Endothelial cell of umbilical vein (primary cell): ENCODE results near the gene CEACAM4. TPM values are rescaled to one million over a fixed set of nuclear protein-coding genes. Genes with fewer than 3 reads are reported as not detected.

Experiments
- BruUV-seq: library from RNA; stranded (reverse); fragments of 400-500 nt; replicated peaks from 2 replicates; lab custom pipeline; 2021; lab: Mats Ljungman, UMichigan
- CTCF ChIA-PET: fragments of 300-600, 350-600 bp; sonication (Branson Sonifier 250); formaldehyde crosslinking; loops from one replicate; lab custom pipeline; 2021; ENCODE audit warnings: antibody characterized with exemption, inconsistent platforms; lab: Charles Lee
- POLR2A ChIA-PET: fragments of 300-600, 350-600 bp; sonication (Branson Sonifier 250); formaldehyde crosslinking; loops from one replicate; lab custom pipeline; 2021; ENCODE audit warnings: antibody characterized with exemption, inconsistent platforms; lab: Charles Lee
- DNase-seq: peaks from one replicate; pipeline ENCODE4 v3.0.0-alpha.2; 2011; ENCODE audit warnings: low read depth, low spot score
- FAIRE-seq: peaks from 2 replicates; lab custom pipeline; 2011; peaks lifted over from hg19 to GRCh38; lab: Jason Lieb, UNC
- H2AFZ ChIP-seq: 2 replicates; pipeline ENCODE4 v1.6.0; 2012; ENCODE audit warnings: low read depth, low read length, control low read depth, inconsistent platforms
- H3K27ac ChIP-seq: 2 replicates; pipeline ENCODE4 v1.5.1; 2011; ENCODE audit warnings: low read depth, mild to moderate bottlenecking, control low read depth, low read length, moderate library complexity; ENCODE audit not compliant: insufficient read depth
- H3K27me3 ChIP-seq, 2 experiments: 2 replicates each; pipeline versions ENCODE4 v1.6.0 to v1.6.1; 2011; ENCODE audit warnings: low read length in 2 of 2, mixed read lengths in 1 of 2; ENCODE audit not compliant: control insufficient read depth in 2 of 2, insufficient read depth in 2 of 2
- H3K36me3 ChIP-seq, 2 experiments: 2 replicates in 1 of 2; 3 replicates in 1 of 2; pipeline ENCODE4 v1.5.1; 2011; ENCODE audit warnings: low read length in 2 of 2, mild to moderate bottlenecking in 1 of 2, moderate library complexity in 1 of 2; ENCODE audit not compliant: control insufficient read depth in 2 of 2, insufficient read depth in 2 of 2; ENCODE audit errors: extremely low read depth in 1 of 2
- H3K4me1 ChIP-seq: 3 replicates; pipeline ENCODE4 v1.5.1; 2011; ENCODE audit warnings: mild to moderate bottlenecking, low read length; ENCODE audit not compliant: control insufficient read depth, insufficient read depth; ENCODE audit errors: extremely low read depth
- H3K4me2 ChIP-seq: 2 replicates; pipeline ENCODE4 v1.6.1; 2011; ENCODE audit warnings: low read length, control low read depth, mixed read lengths; ENCODE audit not compliant: insufficient read depth
- H3K4me3 ChIP-seq, 3 experiments: fragments of 200-600 bp in 1 of 3; sonication (generic), shearing (Covaris generic) in 1 of 3; replicated peaks in 1 of 3; 2 replicates each; pipeline ENCODE4 v1.5.1; 2011 to 2016; ENCODE audit warnings: control low read depth in 3 of 3, low read length in 3 of 3, mild to moderate bottlenecking in 2 of 3, inconsistent platforms in 1 of 3, low read depth in 1 of 3, moderate library complexity in 1 of 3; ENCODE audit not compliant: insufficient read depth in 1 of 3
- H3K79me2 ChIP-seq: 2 replicates; pipeline ENCODE4 v1.6.0; 2012; ENCODE audit warnings: low read length, inconsistent platforms; ENCODE audit not compliant: control insufficient read depth, insufficient read depth
- H3K9ac ChIP-seq: replicated peaks from 2 replicates; pipeline ENCODE3; 2011; ENCODE audit warnings: low read length, control low read depth; ENCODE audit not compliant: insufficient read depth; ENCODE audit errors: extremely low read depth
- H3K9me1 ChIP-seq: replicated peaks from 3 replicates; pipeline ENCODE4 v1.6.0; 2011; ENCODE audit warnings: mild to moderate bottlenecking, low read length; ENCODE audit not compliant: control insufficient read depth, insufficient read depth; ENCODE audit errors: extremely low read depth
- H3K9me3 ChIP-seq: replicated peaks from 2 replicates; pipeline ENCODE4 v1.5.1; 2012; ENCODE audit warnings: low read length, inconsistent platforms; ENCODE audit not compliant: control insufficient read depth, insufficient read depth
- H4K20me1 ChIP-seq: replicated peaks from 2 replicates; pipeline ENCODE3; 2011; ENCODE audit warnings: mild to moderate bottlenecking, low read length; ENCODE audit not compliant: control insufficient read depth, insufficient read depth; ENCODE audit errors: extremely low read depth
- CTCF ChIP-seq, 2 donors: IDR thresholded peaks; 1 replicate in 1 of 2; 2 replicates in 1 of 2; pipeline ENCODE4 v1.5.1; 2011; ENCODE audit warnings: low read length in 2 of 2, mild to moderate bottlenecking in 2 of 2, moderate library complexity in 2 of 2, control low read depth in 1 of 2, inconsistent platforms in 1 of 2, low read depth in 1 of 2; ENCODE audit not compliant: insufficient read depth in 1 of 2; ENCODE audit errors: extremely low read depth in 1 of 2
- EZH2 ChIP-seq: IDR thresholded peaks from 2 replicates; pipeline ENCODE4 v1.6.1; 2012; ENCODE audit warnings: borderline replicate concordance, low read depth, mild to moderate bottlenecking, moderate library complexity, low read length, inconsistent platforms; ENCODE audit not compliant: severe bottlenecking
- FOS ChIP-seq: IDR thresholded peaks from 2 replicates; pipeline ENCODE4 v1.6.1; 2011; ENCODE audit warnings: mild to moderate bottlenecking, low read length, moderate library complexity, borderline replicate concordance; ENCODE audit not compliant: insufficient read depth
- GATA2 ChIP-seq: IDR thresholded peaks from 2 replicates; pipeline ENCODE4 v1.7.0; 2011; ENCODE audit warnings: low read depth, mild to moderate bottlenecking, moderate library complexity, mixed read lengths, low read length; ENCODE audit not compliant: insufficient read length, insufficient read depth
- JUN ChIP-seq: IDR thresholded peaks from 2 replicates; pipeline ENCODE4 v1.6.1; 2011; ENCODE audit warnings: borderline replicate concordance, low read depth; ENCODE audit not compliant: insufficient read length, insufficient read depth
- MAX ChIP-seq: IDR thresholded peaks from 2 replicates; pipeline ENCODE4 v1.6.1; 2011; ENCODE audit not compliant: insufficient read depth, insufficient read length
- MYC ChIP-seq: IDR thresholded peaks from one replicate; pipeline ENCODE4 v1.6.1; 2011; ENCODE audit warnings: mild to moderate bottlenecking, low read depth, low read length
- POLR2A ChIP-seq: IDR thresholded peaks from 2 replicates; pipeline ENCODE4 v1.6.1; 2012; ENCODE audit warnings: low read depth, mild to moderate bottlenecking, control low read depth, low read length
- POLR2AphosphoS5 ChIP-seq: IDR thresholded peaks from 2 replicates; pipeline ENCODE4 v1.6.1; 2012; ENCODE audit warnings: low read depth, mild to moderate bottlenecking, control low read depth, low read length, moderate library complexity; ENCODE audit not compliant: insufficient read depth
- dilution Hi-C: fragments of 300-500 bp; cut with MboI; formaldehyde crosslinking; loops from one replicate; pipeline ENCODE4 v1.15.0; 2019; ENCODE audit warnings: low sequenced_read_pairs; ENCODE audit not compliant: extremely low pct_ligation_motif_present
- intact Hi-C: fragments of 100-400 bp; cut with micrococcal nuclease; formaldehyde crosslinking; loops from one replicate; pipeline ENCODE4 v1.10.0; 2022
- polyA plus RNA-seq, 4 experiments: library from polyadenylated mRNA; depleted of rRNA in 3 of 4; stranded (reverse) in 3 of 4; unstranded in 1 of 4; fragments of >200 nt; gene quantifications; 2 replicates each; pipeline versions ENCODE4 v1.2.1 to v1.2.3, GENCODE V29; 2011 to 2012; ENCODE audit warnings: missing spikeins in 1 of 4
- total RNA-seq: library from RNA; stranded (reverse); gene quantifications from 2 replicates; pipeline ENCODE4 v1.2.3, GENCODE V29; 2021

The CEACAM4 gene
- total and polyA plus RNA-seq, 2 donors (not counting 3 experiments of a cell fraction or from before 2014, with no cell fraction given): not detected

- H3K27ac ChIP-seq: no peak overlapping the region
- no peak overlapping the region for H3K4me3 ChIP-seq
- no peaks in the 10 kb centered on the region for H3K9me1 ChIP-seq
- no peak overlapping the region for H3K4me2 ChIP-seq
- CTCF ChIA-PET: interaction anchor here (1.1 to 1.2 kb wide), 2 partner anchors 9 to 70 kb away, joined by 3 to 8 read pairs; no protein-coding TSS in a partner anchor
- FAIRE-seq (no peak), DNase-seq (no peak)
- no peak overlapping the region for H2AFZ ChIP-seq
- H3K9ac ChIP-seq: no peak overlapping the region
- no peaks in the 10 kb centered on the region for H3K4me1 ChIP-seq
- POLR2A ChIA-PET: no interaction called here
- no peaks in the 10 kb centered on the region for H3K9me3 ChIP-seq
- no peak for TF ChIP-seq EZH2
- no peak for TF ChIP-seq FOS
- no peak for TF ChIP-seq JUN
- TF ChIP-seq MAX: no peak
- no peak for TF ChIP-seq POLR2A
- TF ChIP-seq GATA2: no peak
- no peak for TF ChIP-seq MYC
- no peak for TF ChIP-seq CTCF (IDR thresholded peaks at IDR 0.05; ENCODE audit: extremely low read depth in 1 of 2, insufficient read depth in 1 of 2, low read depth in 1 of 2, low read length in 2 of 2)
- TF ChIP-seq POLR2AphosphoS5: no peak
- dilution Hi-C loops (no loop called here), intact Hi-C loops (no loop called here)
- H4K20me1 ChIP-seq: no peaks in the 10 kb centered on the region
- H3K79me2 ChIP-seq: no peaks in the 10 kb centered on the region
- no TSS peak for BruUV-seq
- H3K36me3 ChIP-seq: no peaks in the 10 kb centered on the region
- H3K27me3 ChIP-seq: peaks cover 1 to 2% of the 10 kb centered on the region in 2 experiments
Observed at GRCh38 chr19:41637484-41637883, 10.6 kb upstream of the CEACAM4 start.
